Endometrial microvascular endothelial cells (primary cell): ENCODE results near the gene CNTNAP2. TPM values are rescaled to one million over a fixed set of nuclear protein-coding genes. Genes with fewer than 3 reads are reported as not detected.
"Not testable (repeated sequence)": the region's sequence is repeated elsewhere in the genome, so short reads cannot be mapped to it uniquely, and the experiment has no call there.

Experiments used
- in situ Hi-C: cut with HindIII; loops from 2 replicates; pipeline ENCODE4 v1.10.0; 2017; ENCODE audit warnings: low sequenced_read_pairs, low pct_unique_long_range_greater_than_20kb; ENCODE audit errors: inconsistent ontology term
- total RNA-seq: library from RNA; depleted of rRNA; stranded (reverse); fragments of >200 nt; gene quantifications from one replicate; pipeline ENCODE4 v1.2.3, GENCODE V29; 2015; ENCODE audit errors: inconsistent ontology term

Gene CNTNAP2
- total RNA-seq, 1 donor from 2014 or later: not detected

DNA sequence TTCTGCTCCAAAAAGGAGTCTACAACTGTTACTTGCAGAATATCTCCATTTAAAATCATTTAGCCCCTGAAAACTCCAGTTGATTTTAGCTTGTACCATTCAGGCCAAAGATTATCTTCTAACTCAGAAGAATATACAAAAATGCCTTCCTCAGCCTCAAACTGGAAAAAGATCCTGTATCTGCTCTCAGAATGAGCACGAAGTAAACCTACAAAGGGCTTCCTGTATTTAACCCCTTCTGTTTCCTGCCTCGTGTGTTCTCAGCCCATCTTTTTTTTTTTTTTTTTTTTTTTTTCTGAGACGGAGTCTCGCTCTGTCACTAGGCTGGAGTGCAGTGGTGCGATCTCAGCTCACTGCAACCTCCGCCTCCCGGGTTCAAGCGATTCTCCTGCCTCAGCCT, 2334.9 kb downstream of the CNTNAP2 start:
- in situ Hi-C loops: not testable (repeated sequence)

DNA sequence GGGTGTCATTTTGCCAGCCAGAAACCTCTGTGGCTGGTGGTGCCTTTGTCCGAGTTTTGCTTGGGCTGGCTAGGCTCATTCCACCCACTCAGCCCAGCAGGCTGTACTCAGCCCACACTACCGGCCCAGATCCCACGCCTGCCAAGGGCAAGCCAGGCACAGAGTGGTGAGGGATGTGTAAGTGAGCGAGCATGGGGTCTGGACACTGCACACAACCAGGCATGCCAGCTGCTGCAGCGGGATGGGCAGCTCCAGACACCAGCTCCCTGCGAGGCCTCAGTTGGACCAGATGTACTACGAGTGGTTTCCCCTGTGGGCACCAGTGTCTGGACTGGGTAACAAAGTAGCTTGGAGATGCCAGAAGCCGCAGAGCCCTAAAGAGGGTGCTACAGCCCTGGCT, 2339.8 kb downstream of the CNTNAP2 start:
- in situ Hi-C loops: no loop called here

DNA sequence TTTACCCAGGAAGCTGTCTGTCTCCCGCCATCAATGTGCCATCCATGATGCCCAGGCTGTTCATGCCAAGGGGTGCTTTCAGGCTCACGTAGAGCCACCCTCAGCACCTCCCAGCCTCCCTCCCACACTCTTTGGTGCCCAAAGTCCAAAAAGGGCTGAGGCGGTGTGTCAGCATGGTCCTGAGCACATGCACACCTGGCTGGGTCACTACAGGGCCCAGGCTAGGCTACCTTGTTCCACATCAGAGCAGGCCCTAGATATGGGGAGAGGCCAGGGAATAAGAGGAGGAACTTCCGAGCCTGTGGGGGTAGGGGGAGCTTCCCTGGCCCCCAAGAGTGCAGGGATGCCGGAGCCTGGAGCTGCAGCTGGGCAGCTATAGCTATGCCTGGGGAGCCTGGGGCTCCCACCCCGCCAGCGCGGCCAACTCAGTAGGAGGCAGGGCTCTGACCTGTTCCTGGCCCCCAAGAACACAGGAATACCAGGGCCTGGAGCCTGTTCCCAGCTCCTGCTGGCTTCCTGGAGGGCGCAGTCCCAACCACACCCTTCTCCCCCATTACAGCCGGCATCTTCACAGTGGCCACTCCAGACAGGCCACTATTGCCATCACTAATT, 2340.8 kb downstream of the CNTNAP2 start:
- in situ Hi-C loops: no loop called here

DNA sequence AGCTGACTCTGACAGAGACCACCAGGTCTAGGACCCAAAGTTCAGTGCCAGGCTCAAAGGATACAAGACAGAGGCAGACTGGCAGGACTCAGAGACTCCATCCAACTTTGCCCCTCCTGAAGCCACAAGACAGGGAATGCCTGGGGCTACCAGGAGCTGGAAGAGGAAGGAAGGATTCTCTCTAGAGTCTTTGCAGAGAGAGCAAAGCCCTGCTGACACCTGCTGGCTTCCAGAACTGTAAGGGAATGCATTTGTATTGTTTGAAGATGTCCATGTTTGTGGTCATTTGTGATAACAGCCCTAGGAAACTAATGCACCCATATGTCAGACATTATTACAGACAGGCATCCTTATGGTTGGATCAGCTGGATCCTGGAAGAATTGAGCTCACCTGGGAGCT, 2341.7 kb downstream of the CNTNAP2 start:
- in situ Hi-C loops: no loop called here

DNA sequence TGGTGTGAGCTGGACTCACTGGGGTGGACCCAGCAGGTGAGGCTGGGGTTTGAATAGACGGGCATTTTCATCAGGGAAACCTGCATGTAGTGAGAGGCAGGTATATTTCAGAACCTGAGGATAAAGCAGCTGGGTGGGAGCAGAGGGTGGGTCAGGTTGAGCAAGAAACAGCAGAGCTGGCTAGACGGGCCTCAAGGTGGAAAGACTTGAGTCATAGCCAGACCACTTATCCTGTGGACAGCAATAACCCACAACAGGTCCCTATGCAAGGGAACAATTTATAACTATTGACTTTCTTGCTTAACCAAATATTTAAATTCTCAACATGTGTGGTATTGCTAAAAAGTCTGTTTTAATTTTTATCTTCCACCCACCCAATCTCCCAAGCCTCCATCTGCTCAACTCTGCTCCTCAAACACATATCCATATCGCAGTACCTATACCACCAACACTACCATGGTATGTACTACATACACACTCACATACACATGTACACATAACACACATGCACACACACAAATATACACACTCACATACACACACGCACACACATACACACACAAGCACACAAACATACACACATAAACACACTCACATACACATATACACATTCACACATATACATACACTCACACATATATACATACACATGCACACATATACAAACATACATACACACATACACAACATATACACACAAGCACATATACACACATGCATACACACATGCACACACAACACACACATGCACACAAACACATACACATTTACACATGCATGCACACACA, 2345.0 kb downstream of the CNTNAP2 start:
- in situ Hi-C loops: no loop called here

DNA sequence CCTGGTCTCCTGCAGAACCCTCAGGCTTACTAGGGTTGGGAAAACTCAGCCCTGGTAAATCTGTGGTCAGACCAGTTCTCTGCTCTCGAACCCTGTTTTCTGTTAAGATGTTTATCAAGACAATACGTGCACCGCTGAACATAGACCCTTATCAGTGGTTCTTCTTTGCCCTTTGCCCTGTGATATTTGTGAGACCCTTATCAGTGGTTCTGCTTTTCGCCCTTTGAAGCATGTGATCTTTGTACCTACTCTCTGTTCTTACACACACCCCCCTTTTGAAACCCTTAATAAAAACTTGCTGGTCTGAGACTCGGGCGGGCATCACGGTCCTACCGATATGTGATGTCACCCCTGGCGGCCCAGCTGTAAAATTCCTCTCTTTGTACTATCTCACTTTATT, 2346.2 kb downstream of the CNTNAP2 start:
- in situ Hi-C loops: not testable (repeated sequence)

DNA sequence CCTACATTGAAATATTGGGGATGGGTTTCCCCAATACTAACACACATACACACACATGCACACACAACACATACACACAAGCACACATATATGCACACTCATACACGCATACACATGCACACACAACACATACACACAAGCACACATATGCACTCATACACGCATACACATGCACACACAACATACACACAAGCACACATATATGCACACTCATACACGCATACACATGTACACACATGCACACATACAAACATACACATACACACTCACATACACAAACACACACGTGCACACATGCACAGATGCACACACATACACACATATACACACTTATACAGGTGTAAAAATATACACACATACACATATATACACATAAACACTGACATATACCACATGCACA, 2346.6 kb downstream of the CNTNAP2 start:
- in situ Hi-C loops: no loop called here

DNA sequence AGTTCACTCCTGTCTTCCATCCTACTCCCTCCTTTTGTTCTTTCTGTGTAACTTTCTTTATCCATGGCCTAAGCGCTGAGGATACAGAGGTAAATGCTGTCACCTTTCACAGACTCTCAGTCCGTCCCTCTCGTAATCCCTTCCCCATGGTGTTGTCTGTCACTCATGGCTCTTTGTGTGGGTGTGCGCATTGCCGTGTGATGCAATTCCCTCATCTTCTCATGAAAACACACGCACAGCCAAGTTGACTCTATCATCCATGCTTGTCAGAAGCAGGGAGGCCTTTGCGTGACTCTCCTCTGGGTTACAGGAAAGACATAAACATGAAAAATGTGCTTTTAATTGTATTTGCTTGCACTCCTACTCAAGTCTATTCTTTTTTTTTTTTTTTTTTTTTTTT, 2348.3 kb downstream of the CNTNAP2 start:
- in situ Hi-C loops: no loop called here

DNA sequence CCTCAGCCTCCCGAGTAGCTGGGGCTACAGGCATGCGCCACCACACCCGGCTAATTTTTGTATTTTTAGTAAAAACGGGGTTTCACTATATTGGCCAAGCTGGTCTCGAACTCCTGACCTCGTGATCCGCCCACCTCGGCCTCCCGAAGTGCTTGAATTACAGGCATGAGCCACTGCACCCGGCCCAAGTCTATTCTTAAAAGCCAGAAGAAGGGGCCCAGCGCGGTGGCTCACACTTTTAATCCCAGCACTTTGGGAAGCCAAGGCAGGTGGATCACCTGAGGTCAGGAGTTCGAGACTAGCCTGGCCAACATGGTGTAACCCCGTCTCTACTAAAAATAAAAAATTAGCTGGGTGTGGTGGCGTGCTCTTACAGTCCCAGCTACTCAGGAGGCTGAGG, 2348.8 kb downstream of the CNTNAP2 start:
- in situ Hi-C loops: not testable (repeated sequence)

DNA sequence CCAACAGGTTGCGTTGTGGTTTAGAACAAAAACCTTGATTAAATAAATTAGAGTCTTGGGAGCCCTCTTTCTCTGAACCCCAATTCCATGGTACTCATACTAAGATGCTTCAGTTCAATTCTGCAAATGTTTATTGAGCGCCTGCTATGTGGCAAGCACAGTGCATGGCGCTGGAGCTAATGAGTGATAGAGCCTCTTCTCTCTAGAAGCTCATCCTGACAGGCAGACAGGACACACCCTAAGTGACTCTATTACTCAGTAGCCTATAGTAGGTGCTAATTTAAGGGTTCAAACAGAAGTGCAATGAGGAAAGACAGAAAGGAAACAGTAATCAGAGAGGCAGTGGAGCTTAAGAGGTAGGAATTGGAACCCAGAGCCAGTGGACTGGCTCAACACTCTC, 2349.5 kb downstream of the CNTNAP2 start:
- in situ Hi-C loops: no loop called here

DNA sequence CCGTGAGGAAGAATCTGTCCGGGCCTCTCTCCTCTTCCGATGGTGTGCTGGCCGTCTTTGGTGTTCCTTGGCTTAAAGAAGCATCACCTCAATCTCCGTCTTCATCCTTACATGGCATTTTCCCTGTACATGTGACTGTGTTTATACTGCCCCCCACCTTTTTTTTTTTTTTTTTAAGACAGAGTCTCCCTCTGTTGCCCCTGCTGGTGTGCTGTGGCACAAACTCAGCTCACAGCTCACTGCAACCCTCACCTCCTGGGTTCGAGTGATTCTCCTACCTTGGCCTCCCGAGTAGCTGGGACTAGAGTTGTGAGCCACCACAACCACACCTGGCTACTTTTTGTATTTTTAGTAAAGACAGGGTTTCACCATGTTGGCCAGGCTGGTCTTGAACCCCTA, 2352.1 kb downstream of the CNTNAP2 start:
- in situ Hi-C loops: no loop called here
